NB4 (cell line): Measurements from ENCODE around the gene HERPUD1.

Experiments used
- CTCF ChIP-seq: IDR thresholded peaks from one replicate; pipeline ENCODE4 v1.5.1; 2012; ENCODE audit warnings: low read depth, low read length
- POLR2A ChIP-seq: IDR thresholded peaks from 2 replicates; pipeline ENCODE4 v1.6.1; 2011; ENCODE audit warnings: mild to moderate bottlenecking; ENCODE audit not compliant: insufficient read length; ENCODE audit errors: extremely low read depth

GRCh38 chr16:56984639-56985038 is 52.7 kb downstream of the HERPUD1 start:
- TF ChIP-seq POLR2A, result no peak
- TF ChIP-seq CTCF, result no peak
